Spleen (tissue), 7 donors: ENCODE data around the gene FHAD1.

ENCODE experiments used
- POLR2A ChIP-seq, 3 donors: fragments of 450-650 bp; IDR thresholded peaks; one replicate each; pipeline ENCODE4 v1.5.1; 2017; ENCODE audit warnings: antibody characterized with exemption in 3 of 3, mild to moderate bottlenecking in 1 of 3
- POLR2AphosphoS5 ChIP-seq, 3 donors: sonication (generic); formaldehyde crosslinking; IDR thresholded peaks; one replicate each; pipeline ENCODE4 v1.5.1; 2017; ENCODE audit warnings: antibody characterized with exemption in 3 of 3
- TF ChIP-seq, protein P1 (sequence below), 11 experiments: fragments of 200-600 bp in 7 of 11; fragments of 450-650 bp in 4 of 11; sonication (generic) in 4 of 11; IDR thresholded peaks in 8 of 11; conservative IDR thresholded peaks in 3 of 11; 1 replicate in 7 of 11; 2 replicates in 4 of 11; pipeline versions ENCODE4 v1.4.0 to v1.8.0; 2016 to 2021; ENCODE audit warnings: antibody characterized with exemption in 11 of 11, inconsistent platforms in 4 of 11, mild to moderate bottlenecking in 1 of 11
- donor health status: DM: no; HTN: no; CAD: no; lungs with moderate emphysema.
- donor health status: DM: no; HTN: no; CAD: no.
- donor health status: DM: no; HTN: no; CAD: no.

- TF ChIP-seq, protein P1, sequence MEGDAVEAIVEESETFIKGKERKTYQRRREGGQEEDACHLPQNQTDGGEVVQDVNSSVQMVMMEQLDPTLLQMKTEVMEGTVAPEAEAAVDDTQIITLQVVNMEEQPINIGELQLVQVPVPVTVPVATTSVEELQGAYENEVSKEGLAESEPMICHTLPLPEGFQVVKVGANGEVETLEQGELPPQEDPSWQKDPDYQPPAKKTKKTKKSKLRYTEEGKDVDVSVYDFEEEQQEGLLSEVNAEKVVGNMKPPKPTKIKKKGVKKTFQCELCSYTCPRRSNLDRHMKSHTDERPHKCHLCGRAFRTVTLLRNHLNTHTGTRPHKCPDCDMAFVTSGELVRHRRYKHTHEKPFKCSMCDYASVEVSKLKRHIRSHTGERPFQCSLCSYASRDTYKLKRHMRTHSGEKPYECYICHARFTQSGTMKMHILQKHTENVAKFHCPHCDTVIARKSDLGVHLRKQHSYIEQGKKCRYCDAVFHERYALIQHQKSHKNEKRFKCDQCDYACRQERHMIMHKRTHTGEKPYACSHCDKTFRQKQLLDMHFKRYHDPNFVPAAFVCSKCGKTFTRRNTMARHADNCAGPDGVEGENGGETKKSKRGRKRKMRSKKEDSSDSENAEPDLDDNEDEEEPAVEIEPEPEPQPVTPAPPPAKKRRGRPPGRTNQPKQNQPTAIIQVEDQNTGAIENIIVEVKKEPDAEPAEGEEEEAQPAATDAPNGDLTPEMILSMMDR (IDR thresholded peaks at IDR 0.05 in 8 of 11, conservative IDR thresholded peaks at IDR 0.05 in 3 of 11) = no peak
- TF ChIP-seq POLR2A (IDR thresholded peaks at IDR 0.05) (no peak), POLR2AphosphoS5 (IDR thresholded peaks at IDR 0.05) (no peak)
Observed at GRCh38 chr1:15408890-15409387, 161.9 kb downstream of the FHAD1 start.
